Measurements from ENCODE around the gene CLN5. TPM values are rescaled to one million over a fixed set of nuclear protein-coding genes. Genes with fewer than 3 reads are reported as not detected.
A peak's percentile ranks its signal among the peaks of the same experiment; 100 is the strongest.

Gene CLN5
- 94.7 and 106 TPM in 2 replicates for total RNA-seq (2013; cell fraction: nucleolus; rRNA removed)
- total RNA-seq (2014; rRNA removed) (13.0 and 18.2 TPM in 2 replicates), total RNA-seq (2014; rRNA removed; fragmentation: Illumina TruSeq; extraction: Trizol) (14.8 and 15.1 TPM in 2 replicates), total RNA-seq (2021) (13.1 and 15.0 TPM in 2 replicates), polyA plus RNA-seq (2011; rRNA removed) (22.2 and 35.2 TPM in 2 replicates), polyA plus RNA-seq (2014; fragmentation: Illumina TruSeq; extraction: Trizol) (11.2 and 12.1 TPM in 2 replicates), polyA plus RNA-seq (2014; fragmentation: Nextera tagmentation; extraction: Ambion mirVana) (10 to 100 TPM; 12.3 to 13.0 TPM), polyA plus RNA-seq (2014; rRNA removed) (9.3 and 12.2 TPM in 2 replicates), polyA plus RNA-seq (2016; fragmentation: Nextera tagmentation; extraction: Ambion mirVana) (10 to 100 TPM; 18.9 to 20.2 TPM), polyA minus RNA-seq (2011; rRNA and poly(A)+ RNA removed) (19.8 and 24.1 TPM in 2 replicates), Bru-seq, nascent RNA (percentile 92 among the genes with signal in this experiment), BruChase-seq, experiment 1, labeled RNA remaining after a 6-hour chase (percentile 64 among the genes with signal in this experiment), BruChase-seq, experiment 2, labeled RNA remaining after a 2-hour chase (percentile 71 among the genes with signal in this experiment)
- polyA plus RNA-seq (2011; ENCODE audit: low read depth): 6.2 TPM
- polyA plus RNA-seq (2011; cell fraction: cytosol; rRNA removed): 9.9 and 10.3 TPM in 2 replicates
- 30.0 and 37.3 TPM in 2 replicates for polyA plus RNA-seq (2011; cell fraction: nucleus; rRNA removed)
- polyA plus RNA-seq (2012): 16.1 and 16.3 TPM in 2 replicates
- 3.3 and 3.5 TPM in 2 replicates for polyA minus RNA-seq (2011; cell fraction: cytosol; rRNA and poly(A)+ RNA removed)
- 44.2 and 56.7 TPM in 2 replicates for polyA minus RNA-seq (2011; cell fraction: nucleus; rRNA and poly(A)+ RNA removed)
- long read RNA-seq, experiment 1, full-length matches to known transcripts: 15 of 16 reads
- long read RNA-seq, experiment 1, partial matches to known transcripts: 1 of 16 reads
- long read RNA-seq, experiment 1, other reads (novel, unspliced or antisense): 0 of 16 reads
- long read RNA-seq, experiment 2, full-length matches to known transcripts: 80 of 82 reads
- long read RNA-seq, experiment 2, partial matches to known transcripts: 1 of 82 reads
- long read RNA-seq, experiment 2, other reads (novel, unspliced or antisense): 1 of 82 reads

- peak within 1 kb of the TSS; percentile 54 for H3K27ac ChIP-seq (ENCODE audit: control insufficient read depth, insufficient read depth)
- ChIA-PET CTCF (interaction anchor here (1.7 to 4.7 kb wide), 5 partner anchors 11 to 33 kb away, joined by 5 to 47 read pairs (median 12); no protein-coding TSS in a partner anchor), RAD21 (ENCODE audit: unreplicated experiment) (interaction anchor here (0.6 to 2.2 kb wide), 7 partner anchors 9 to 36 kb away, joined by 3 to 10 read pairs (median 4); partner anchors contain the start of gene FBXL3), SMC1A (ENCODE audit: uncharacterized antibody, unreplicated experiment) (interaction anchor here (0.8 to 2.3 kb wide), 10 partner anchors 10 to 486 kb away, joined by 3 to 12 read pairs (median 6); no protein-coding TSS in a partner anchor), POLR2A (interaction anchor here (0.8 to 5.3 kb wide), 10 partner anchors 9 to 92 kb away, joined by 3 to 27 read pairs (median 4); partner anchors contain the start of gene FBXL3)
- intact Hi-C loops (cut with micrococcal nuclease; ENCODE audit: unreplicated experiment) (loop anchor here (2.0 to 5.0 kb wide), 2 partner anchors 33 to 510 kb away; no protein-coding TSS in a partner anchor), in situ Hi-C loops (cut with MboI) (loop anchor here (10.0 kb wide), 1 partner anchor 723 kb away; no protein-coding TSS in a partner anchor)
- peak within 1 kb of the TSS; percentile 90 for H3K4me3 ChIP-seq
- FAIRE-seq (no peak), DNase-seq (ENCODE audit: low read depth, low spot score) (peak; percentile 72), ATAC-seq (peak; percentile 96)
- under 1% methylated on average over 60 of the region's 73 CpGs for WGBS (ENCODE audit: insufficient coverage, insufficient replicate concordance, low lambda C conversion rate, missing lambda C conversion rate)
- H3K4me1 ChIP-seq (ENCODE audit: control insufficient read depth, insufficient read depth, low read length): peaks cover 7% of the 10 kb centered on the region
- H3K4me2 ChIP-seq (ENCODE audit: control insufficient read depth, insufficient read depth): peak within 1 kb of the TSS; percentile 96
- no TSS peak for BruUV-seq (replicated peaks)
- peaks cover 22% of the 10 kb centered on the region for H3K79me2 ChIP-seq (ENCODE audit: control insufficient read depth, insufficient read depth, low read length)
- peak within 1 kb of the TSS; percentile 96 for H3K9ac ChIP-seq (ENCODE audit: control insufficient read depth, insufficient read depth, low read length)
- no peaks in the 10 kb centered on the region for H3K27me3 ChIP-seq (replicated peaks in 1 of 2; ENCODE audit: control insufficient read depth in 2 of 2, insufficient read depth in 2 of 2, low read length in 1 of 2)
- no peaks in the 10 kb centered on the region for H4K20me1 ChIP-seq (ENCODE audit: control insufficient read depth, insufficient read depth)
- peak within 1 kb of the TSS; percentile 61 for H2AFZ ChIP-seq (ENCODE audit: control insufficient read depth, low read depth, low read length)
- no peaks in the 10 kb centered on the region for H3K9me3 ChIP-seq (replicated peaks; ENCODE audit: control insufficient read depth, insufficient read depth, low read length)
- peaks cover 0 to 7% of the 10 kb centered on the region in 2 experiments; a peak in 2 of 4 replicates for H3K36me3 ChIP-seq (ENCODE audit: control insufficient read depth in 2 of 2, insufficient read depth in 2 of 2, low read length in 1 of 2)
- no peak for TF ChIP-seq BCLAF1 (IDR thresholded peaks at IDR 0.05)
- TF ChIP-seq NR2C1 (IDR thresholded peaks at IDR 0.05): peak; percentile 72
- TF ChIP-seq E2F4 (IDR thresholded peaks at IDR 0.05; ENCODE audit: low read depth, low read length): 0 out of 2 replicates have a peak, but pooled peaks have one; percentile 36
- peak; percentile 9 for TF ChIP-seq USF1 (IDR thresholded peaks at IDR 0.05; ENCODE audit: borderline replicate concordance, extremely low read length, insufficient read depth, low read depth, low read length)
- peak in 1 of 2 experiments; percentile 81 for TF ChIP-seq BHLHE40 (IDR thresholded peaks at IDR 0.05; ENCODE audit: borderline replicate concordance in 1 of 2, low read depth in 2 of 2, low read length in 1 of 2)
- TF ChIP-seq NKRF (conservative IDR thresholded peaks at IDR 0.05): no peak; the same call in 1 of the 2 replicates
- TF ChIP-seq RFX5 (IDR thresholded peaks at IDR 0.05; ENCODE audit: low read depth, low read length): no peak
- no peak; the same call in 1 of the 2 replicates for TF ChIP-seq NR2F1 (conservative IDR thresholded peaks at IDR 0.05)
- peak; percentile 80; the same call in 2 of the 3 replicates for TF ChIP-seq POU2F2 (IDR thresholded peaks at IDR 0.05; ENCODE audit: borderline replicate concordance, low read depth, low read length)
Observed at GRCh38 chr13:76991796-76992547, at the start of gene CLN5. TSS of gene CLN5 (plus strand) at chr13:76992081. CDS start at chr13:76992099, 18 bp downstream.
